ENCODE measurements around the gene USP37.

GRCh38 chr2:218401890-218402289 is 166.3 kb downstream of the USP37 start:
- no peak for TF ChIP-seq PPARA (CRISPR knock-in tag; IDR thresholded peaks at IDR 0.05; ENCODE audit: borderline replicate concordance)
- TF ChIP-seq ZFP3 (CRISPR knock-in tag; IDR thresholded peaks at IDR 0.05) = no peak
- TF ChIP-seq TOX (CRISPR knock-in tag; IDR thresholded peaks at IDR 0.05; ENCODE audit: borderline replicate concordance) = no peak
- TF ChIP-seq ARNTL (CRISPR knock-in tag; IDR thresholded peaks at IDR 0.05; ENCODE audit: borderline replicate concordance, low read depth) = no peak

Data from SK-N-SH treated with all-trans-retinoic acid at 6 μM for 48 hours (cell line).